NCI-H2227 (cell line): ENCODE results near the gene PSMC2.

Experiments
- DNase-seq: peaks from one replicate; lab custom pipeline; 2025; ENCODE audit not compliant: unreplicated experiment; lab: John Stamatoyannopoulos, UW

The PSMC2 gene

DNA sequence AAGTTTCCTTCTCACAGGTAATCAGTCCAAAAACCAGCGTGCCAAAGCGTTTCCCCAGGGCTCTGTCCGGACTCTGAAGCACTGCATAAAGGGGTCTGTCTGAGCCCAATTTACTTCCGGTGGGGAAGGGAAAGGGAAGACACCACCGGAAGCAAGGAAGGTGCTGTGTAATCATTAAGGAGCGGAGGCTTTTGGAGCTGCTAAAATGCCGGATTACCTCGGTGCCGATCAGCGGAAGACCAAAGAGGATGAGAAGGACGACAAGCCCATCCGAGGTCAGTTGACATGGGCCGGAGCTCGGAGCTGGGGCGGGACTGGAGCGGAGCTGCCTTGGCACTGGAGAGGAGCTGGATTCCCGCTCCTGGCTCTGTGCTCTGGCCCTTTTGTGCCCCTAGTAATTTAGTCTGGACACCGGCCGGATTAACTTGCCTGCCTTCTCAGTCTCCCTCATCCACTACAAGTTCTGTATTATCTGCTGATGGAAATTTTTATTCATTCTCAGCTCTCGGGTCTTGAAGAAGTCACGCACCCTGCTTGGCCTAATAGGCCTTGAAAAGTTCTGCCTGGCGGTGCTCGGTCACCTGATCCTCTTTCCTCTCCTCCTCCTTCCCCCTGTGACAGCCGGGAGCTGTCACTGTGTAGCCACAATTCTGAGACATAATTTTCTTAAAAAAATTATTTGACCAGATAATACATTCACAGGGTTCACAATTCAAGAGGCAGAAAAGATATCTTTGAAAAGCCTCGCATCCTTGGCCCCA is at the start of gene PSMC2:
TSS of gene PSMC2 (plus strand) at position 137 of the 761 bp plus-strand sequence. CDS start at position 206, 69 bp downstream.
- peak; percentile 95 for DNase-seq

DNA sequence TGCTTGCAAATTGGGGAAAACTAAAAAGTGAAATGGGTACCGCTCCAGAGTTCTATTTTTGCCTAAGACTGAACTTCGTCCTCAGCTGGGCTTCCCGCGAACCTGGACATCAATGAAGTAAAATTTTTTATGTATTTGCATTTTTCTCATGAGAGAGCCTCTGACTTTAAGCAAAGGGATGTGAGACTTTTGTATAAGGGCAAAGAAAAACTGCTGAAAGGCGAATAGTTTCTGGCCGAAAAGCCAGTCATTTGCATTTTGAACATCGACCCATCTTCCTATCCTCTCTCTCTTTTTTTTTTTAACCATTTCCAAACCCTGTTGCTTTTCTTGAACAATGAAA is 49.6 kb upstream of the PSMC2 start:
- DNase-seq: no peak

DNA sequence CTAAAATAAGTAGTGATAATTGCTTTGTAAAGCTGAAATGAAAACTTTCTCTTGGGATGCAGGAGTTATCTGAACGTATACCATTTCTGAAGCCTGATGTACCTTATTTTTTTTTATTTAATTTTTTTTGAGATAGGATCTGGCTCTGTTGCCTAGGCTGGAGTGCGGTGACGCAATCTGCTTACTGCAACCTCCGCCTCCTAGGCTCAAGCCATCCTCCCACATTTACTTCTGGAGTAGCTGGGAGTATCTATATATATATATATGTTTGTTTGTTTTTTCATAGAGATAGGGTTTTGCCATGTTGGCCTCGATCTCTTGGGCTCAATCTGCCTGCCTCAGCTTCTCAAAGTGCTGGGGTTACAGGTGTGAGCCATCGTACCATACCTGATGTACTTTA is 47.8 kb upstream of the PSMC2 start:
- DNase-seq: no peak

DNA sequence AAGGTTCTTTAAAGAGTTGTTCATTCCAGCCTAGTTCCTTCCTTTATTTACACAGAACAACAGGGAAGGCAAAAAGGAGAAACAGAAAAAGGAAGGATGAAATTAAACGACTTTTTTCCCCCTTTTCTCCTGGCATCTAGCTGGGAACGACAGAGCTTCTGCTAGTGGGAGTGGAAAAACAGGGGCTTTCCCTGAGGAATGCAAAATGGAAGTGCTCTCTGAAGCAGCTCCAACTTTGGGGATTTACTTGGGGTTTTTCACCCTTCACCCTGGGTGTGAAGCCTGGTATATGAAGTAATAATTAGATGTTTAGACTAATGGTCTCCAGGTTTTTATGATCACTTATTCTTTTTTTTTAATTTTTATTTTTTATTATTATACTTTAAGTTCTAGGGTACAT is 46.0 kb upstream of the PSMC2 start:
- DNase-seq: no peak

DNA sequence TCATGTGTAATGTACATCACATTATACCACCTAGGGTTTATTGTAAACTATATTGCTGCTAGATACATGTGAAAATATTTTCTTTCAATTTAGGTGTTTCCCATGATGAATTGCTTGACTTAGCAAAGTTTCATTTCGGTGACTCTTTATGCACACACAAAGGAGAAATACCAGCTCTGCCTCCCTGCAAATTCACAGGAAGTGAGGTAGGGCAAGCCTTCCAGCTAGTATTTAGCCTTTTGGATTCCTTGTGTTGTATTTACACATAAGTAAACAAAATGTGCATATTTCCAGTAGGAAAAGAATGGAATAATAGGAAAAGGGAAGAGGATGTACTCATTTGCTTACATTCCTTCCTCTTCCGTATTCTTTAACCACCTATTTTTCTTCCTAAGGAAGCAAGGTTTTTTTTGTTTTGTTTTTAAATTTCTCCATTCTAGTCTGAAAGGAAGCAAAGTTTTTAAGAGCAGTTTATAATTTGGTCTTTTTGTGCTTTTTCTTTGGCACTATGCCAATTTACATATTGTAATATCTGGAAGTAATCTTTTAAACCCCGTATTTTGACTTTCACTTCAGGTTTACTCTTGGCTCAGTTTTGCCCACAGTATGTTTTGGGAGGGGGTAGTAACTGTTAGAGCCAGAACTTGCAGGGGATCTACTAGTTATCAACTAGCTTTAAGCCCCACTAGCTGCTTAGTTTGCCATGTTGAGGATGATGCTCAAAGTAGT is 39.8 kb upstream of the PSMC2 start:
- DNase-seq: no peak

GRCh38 chr7:103314852-103315251 is 32.6 kb upstream of the PSMC2 start:
- DNase-seq: no peak

DNA sequence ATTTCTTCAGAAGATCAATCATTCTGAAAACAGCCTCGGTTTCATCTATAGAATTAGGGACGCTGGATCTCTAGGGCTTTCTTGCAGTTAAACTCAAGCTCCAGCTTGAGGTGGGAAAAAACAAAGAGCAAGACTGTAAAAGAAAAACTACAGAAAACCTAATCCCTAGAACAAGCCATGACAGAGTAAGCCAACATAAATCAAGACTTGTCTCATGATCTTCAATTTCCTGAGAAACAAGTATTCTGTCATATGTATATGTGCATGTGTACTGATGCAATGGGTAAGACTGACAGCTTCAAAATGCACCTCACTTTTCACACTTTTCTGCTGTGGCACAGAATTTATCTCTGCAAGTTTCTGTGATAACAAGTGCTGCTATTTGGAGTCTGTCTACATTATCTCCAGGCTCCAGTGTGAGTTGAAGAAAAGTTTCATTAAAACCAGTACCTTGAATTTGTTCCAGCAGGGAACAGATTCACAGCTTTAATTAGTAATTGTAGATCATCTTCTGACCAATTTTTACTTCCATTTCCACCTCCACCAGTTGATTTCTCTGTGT is 31.0 kb upstream of the PSMC2 start:
- DNase-seq: no peak

- no peak for DNase-seq
Measured at GRCh38 chr7:103317009-103317408, 30.4 kb upstream of the PSMC2 start.

DNA sequence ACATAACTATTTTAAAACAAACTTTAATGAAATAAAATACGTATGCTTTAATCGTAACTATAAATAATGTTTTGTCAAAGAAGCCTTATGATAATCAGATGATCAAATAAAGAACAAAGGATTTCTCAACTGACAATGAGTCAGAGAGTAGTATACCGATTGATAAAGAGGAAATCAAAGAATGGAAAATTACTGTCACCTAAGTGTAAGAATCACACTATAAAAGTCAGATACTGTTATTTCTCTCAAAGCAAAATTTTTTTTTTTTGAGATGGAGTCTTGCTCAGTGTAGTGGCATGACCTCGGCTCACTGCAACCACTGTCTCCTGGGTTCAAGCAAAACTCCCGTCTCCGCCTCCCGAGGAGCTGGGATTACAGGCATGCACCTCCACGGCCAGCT is 21.7 kb upstream of the PSMC2 start:
- no peak for DNase-seq

- no peak for DNase-seq
Measured at GRCh38 chr7:103336761-103337160, 10.7 kb upstream of the PSMC2 start.

- no peak for DNase-seq
Measured at GRCh38 chr7:103338864-103339263, 8.6 kb upstream of the PSMC2 start.

- no peak for DNase-seq
Measured at GRCh38 chr7:103341466-103341865, 6.0 kb upstream of the PSMC2 start.

DNA sequence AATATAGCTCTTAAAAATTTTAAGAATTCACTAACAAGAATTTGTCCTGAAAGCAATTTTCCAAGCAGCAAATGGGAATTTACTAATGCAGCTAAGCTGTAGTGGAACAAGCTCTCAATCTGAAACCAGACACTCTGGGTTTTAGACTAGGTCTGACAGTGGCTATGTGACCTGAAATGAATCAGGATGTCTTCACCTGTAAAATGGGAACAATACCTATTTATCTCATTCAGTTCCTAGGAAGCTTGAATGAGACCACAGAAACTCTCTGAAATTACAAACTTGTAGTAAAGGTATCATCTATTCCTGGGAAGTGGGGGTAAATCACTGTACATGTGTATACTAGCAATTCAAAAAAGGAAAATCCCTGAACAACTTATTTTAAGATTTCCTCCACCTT is 4.1 kb upstream of the PSMC2 start:
- DNase-seq: no peak

GRCh38 chr7:103343758-103344452 is 3.5 kb upstream of the PSMC2 start:
- peak; percentile 47 for DNase-seq

DNA sequence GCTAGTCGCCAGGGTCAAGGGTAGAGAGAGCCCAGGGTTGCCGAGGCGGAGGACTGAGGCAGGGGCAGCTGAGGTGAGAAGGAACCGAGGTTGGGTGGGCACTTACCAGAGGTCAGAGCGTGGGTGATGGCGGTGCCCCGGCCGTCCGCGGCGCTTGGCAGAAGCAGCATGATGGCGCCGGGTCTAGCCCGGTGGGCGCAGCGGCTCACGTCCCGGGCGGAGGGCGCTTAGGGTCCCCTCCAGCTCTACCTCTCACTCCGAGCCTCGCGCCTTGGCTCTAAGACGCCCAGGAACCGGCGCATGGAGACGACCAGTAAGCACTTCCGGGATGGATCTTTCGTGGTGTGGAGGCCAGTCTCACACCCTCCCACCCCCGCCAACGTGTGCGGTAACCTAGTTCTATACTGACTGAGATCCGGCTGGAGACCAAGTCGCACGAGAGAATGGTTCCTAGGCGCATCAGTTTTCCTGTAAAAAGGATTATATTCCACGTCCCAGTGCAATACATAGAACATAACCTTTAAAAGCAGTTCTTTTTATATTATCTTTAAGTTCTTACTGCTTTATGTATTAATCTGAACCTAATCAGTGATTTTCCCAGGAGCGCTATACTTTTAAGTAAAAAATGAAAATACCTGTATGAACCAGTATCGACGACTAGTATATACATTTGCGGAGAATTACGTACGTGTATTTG is 2.8 kb upstream of the PSMC2 start, which contains the start of gene DNAJC2:
TSS of gene DNAJC2 (minus strand) at position 315 of the 697 bp plus-strand sequence. CDS start at position 170, 145 bp downstream.
- peak; percentile 96 for DNase-seq

DNA sequence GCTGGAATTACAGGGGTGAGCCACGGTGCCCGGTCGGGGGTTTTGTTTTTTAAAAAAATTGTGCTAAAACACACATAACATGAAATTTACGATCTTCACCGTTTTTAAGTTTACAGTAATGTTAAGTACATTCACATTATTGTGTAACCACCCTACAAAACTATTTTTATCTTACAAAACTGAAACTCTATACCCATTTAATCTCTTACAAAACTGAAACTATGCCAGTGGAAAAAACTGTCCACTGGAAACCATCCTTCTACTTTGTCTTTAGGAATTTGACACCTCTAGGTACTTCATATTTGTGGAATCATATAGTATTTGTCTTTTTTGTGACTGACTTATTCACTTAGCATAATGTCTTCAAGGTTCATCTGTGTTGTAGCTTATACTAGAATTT is 1.0 kb upstream of the PSMC2 start:
- DNase-seq: no peak

- no peak for DNase-seq
Measured at GRCh38 chr7:103348452-103348851, 1.0 kb downstream of the PSMC2 start.

DNA sequence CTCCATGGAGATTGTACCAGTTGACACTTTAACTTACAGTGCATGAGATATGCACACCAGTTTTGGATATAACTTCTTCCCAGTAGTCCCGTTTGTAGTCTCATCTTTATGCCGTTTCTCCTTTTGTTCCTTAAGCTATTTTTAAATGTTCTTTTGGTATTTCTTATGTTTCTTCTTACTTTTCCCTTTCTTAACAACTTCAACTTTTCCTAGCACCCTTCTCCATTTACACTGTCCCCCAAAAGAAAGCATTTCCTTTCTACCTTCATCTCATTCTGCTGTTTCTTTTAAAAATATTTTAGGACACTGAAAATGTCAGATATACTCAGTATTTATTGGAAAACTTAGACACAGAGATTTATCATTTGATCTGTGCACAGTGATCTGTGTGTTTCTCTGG is 1.5 kb downstream of the PSMC2 start:
- no peak for DNase-seq

DNA sequence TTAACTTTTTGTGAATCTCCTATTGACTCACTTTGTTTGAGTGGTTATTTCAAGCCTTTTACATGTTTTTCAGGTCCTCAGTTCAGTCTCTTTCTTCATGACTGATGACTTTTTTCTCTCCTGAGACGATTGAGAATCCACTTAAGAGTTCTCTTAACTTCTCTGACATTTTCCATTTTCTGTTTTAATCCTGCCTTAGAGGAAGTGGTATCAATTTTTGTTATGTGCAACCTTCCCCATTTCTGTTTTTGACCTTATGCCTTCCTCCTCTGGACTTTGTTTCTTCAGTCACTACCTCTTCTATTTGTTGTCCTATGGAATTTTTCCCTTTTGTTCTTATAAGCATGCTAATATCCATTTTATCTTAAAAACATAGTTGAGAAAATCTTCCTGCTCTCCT is 2.4 kb downstream of the PSMC2 start:
- DNase-seq: no peak

DNA sequence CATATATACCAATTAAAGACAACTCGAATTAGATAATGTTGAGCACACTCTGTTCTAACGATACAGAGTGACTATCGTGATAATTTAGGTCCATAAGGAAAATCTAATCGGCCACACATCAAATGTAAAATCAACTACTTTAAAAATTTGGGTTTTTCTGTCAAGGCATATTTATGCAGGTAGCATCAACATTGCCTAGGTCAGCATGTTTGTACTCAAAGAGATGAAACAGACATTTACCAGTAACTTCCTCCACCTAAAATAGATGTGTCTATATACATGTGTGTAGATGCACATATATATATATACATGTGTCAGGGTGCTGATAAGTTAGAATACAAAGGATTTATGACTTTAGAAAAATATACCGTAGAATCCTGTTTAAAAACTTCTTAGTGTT is 22.0 kb downstream of the PSMC2 start:
- DNase-seq: no peak
